WTC11 (cell line): Measurements from ENCODE around the gene DYRK1A. TPM values are rescaled to one million over a fixed set of nuclear protein-coding genes. Genes with fewer than 3 reads are reported as not detected.

Source experiments
- ATAC-seq: fragments of 200-7000 bp; cut with Tn5 transposase; 2 replicates; pipeline ENCODE4 v1.10.0; 2021; ENCODE audit warnings: mild to moderate bottlenecking, moderate library complexity
- CTCF ChIA-PET: fragments of 300-600 bp; sonication (Branson Sonifier 250); formaldehyde crosslinking; loops from one replicate; lab custom pipeline; 2021; ENCODE audit warnings: antibody characterized with exemption; lab: Charles Lee
- POLR2A ChIA-PET: fragments of 350-600 bp; sonication (Branson Sonifier 250); formaldehyde crosslinking; loops from one replicate; lab custom pipeline; 2021; ENCODE audit warnings: antibody characterized with exemption; lab: Charles Lee
- DNase-seq: peaks from one replicate; pipeline ENCODE4 v3.0.0; 2021; ENCODE audit warnings: low spot score
- H3K27ac Mint-ChIP-seq: 2 replicates; pipeline ENCODE4 v1.8.0; 2021; ENCODE audit warnings: mixed read lengths
- H3K27me3 Mint-ChIP-seq: 2 replicates; pipeline ENCODE4 v1.8.0; 2021; ENCODE audit warnings: low read depth, mild to moderate bottlenecking, moderate library complexity, mixed read lengths
- H3K36me3 Mint-ChIP-seq: 2 replicates; pipeline ENCODE4 v1.8.0; 2021; ENCODE audit warnings: mixed read lengths
- H3K4me1 Mint-ChIP-seq: 2 replicates; pipeline ENCODE4 v1.8.0; 2022; ENCODE audit warnings: mixed read lengths
- H3K4me3 Mint-ChIP-seq: 2 replicates; pipeline ENCODE4 v1.8.0; 2021; ENCODE audit warnings: mild to moderate bottlenecking, moderate library complexity, mixed read lengths
- H3K9me3 Mint-ChIP-seq: 2 replicates; pipeline ENCODE4 v1.8.0; 2021; ENCODE audit warnings: mixed read lengths
- ATF2 ChIP-seq: sonication (generic); formaldehyde crosslinking; IDR thresholded peaks from 2 replicates; pipeline ENCODE4 v1.8.1; 2022; ENCODE audit warnings: low read depth, missing genetic modification reagents, borderline replicate concordance
- CTCF ChIP-seq: fragments of 200-600 bp; IDR thresholded peaks from 2 replicates; pipeline ENCODE4 v1.8.0; 2022; ENCODE audit warnings: antibody characterized with exemption
- GABPB1 ChIP-seq: sonication (generic); formaldehyde crosslinking; IDR thresholded peaks from 2 replicates; pipeline ENCODE4 v1.8.1; 2023; ENCODE audit warnings: mild to moderate bottlenecking, missing genetic modification reagents
- NFYB ChIP-seq: sonication (generic); formaldehyde crosslinking; conservative IDR thresholded peaks from 2 replicates; pipeline ENCODE4 v1.8.0; 2022; ENCODE audit warnings: low read depth, missing genetic modification reagents
- RORB ChIP-seq: fragments of 250-450 bp; sonication (Bioruptor Pico); IDR thresholded peaks from 2 replicates; pipeline ENCODE4 v1.9.0; 2021; ENCODE audit warnings: mild to moderate bottlenecking
- TCF7 ChIP-seq: sonication (generic); formaldehyde crosslinking; IDR thresholded peaks from 2 replicates; pipeline ENCODE4 v1.8.0; 2022; ENCODE audit warnings: mild to moderate bottlenecking, low read depth, missing genetic modification reagents, moderate library complexity
- TEAD1 ChIP-seq: sonication (generic); formaldehyde crosslinking; IDR thresholded peaks from 2 replicates; pipeline ENCODE4 v1.8.0; 2022; ENCODE audit warnings: mild to moderate bottlenecking, missing genetic modification reagents
- USF1 ChIP-seq: sonication (generic); formaldehyde crosslinking; IDR thresholded peaks from 2 replicates; pipeline ENCODE4 v1.8.0; 2022; ENCODE audit warnings: mild to moderate bottlenecking, missing genetic modification reagents
- ZMAT4 ChIP-seq: fragments of 250-450 bp; sonication (Bioruptor Pico); IDR thresholded peaks from 2 replicates; pipeline ENCODE4 v1.9.0; 2021; ENCODE audit warnings: mild to moderate bottlenecking
- ZNF232 ChIP-seq: sonication (generic); formaldehyde crosslinking; IDR thresholded peaks from 2 replicates; pipeline ENCODE4 v1.8.0; 2022; ENCODE audit warnings: mild to moderate bottlenecking, missing genetic modification reagents
- ZNF263 ChIP-seq: sonication (generic); formaldehyde crosslinking; IDR thresholded peaks from 2 replicates; pipeline ENCODE4 v1.8.1; 2022; ENCODE audit warnings: low read depth, mild to moderate bottlenecking, moderate library complexity, missing genetic modification reagents
- ZNF425 ChIP-seq: fragments of 250-450 bp; sonication (Bioruptor Pico); conservative IDR thresholded peaks from 2 replicates; pipeline ENCODE4 v1.9.0; 2021; ENCODE audit warnings: mild to moderate bottlenecking
- ZNF671 ChIP-seq: fragments of 250-450 bp; sonication (Bioruptor Pico); IDR thresholded peaks from 2 replicates; pipeline ENCODE4 v1.8.0; 2021; ENCODE audit warnings: mild to moderate bottlenecking
- total RNA-seq: library from RNA; stranded (reverse); gene quantifications from 3 replicates; pipeline ENCODE4 v1.2.3, GENCODE V29; 2021
- TF ChIP-seq, protein P1 (sequence below): sonication (generic); formaldehyde crosslinking; conservative IDR thresholded peaks from 2 replicates; pipeline ENCODE4 v1.8.1; 2023; ENCODE audit warnings: mild to moderate bottlenecking, low read depth, missing genetic modification reagents, moderate library complexity
- TF ChIP-seq, protein P2 (sequence below): sonication (generic); formaldehyde crosslinking; IDR thresholded peaks from 2 replicates; pipeline ENCODE4 v1.8.0; 2022; ENCODE audit warnings: mild to moderate bottlenecking, missing genetic modification reagents
- TF ChIP-seq, protein P3 (sequence below): sonication (generic); formaldehyde crosslinking; IDR thresholded peaks from 2 replicates; pipeline ENCODE4 v1.8.1; 2023; ENCODE audit warnings: mild to moderate bottlenecking, moderate library complexity, missing genetic modification reagents
- TF ChIP-seq, protein P4 (sequence below): sonication (generic); formaldehyde crosslinking; IDR thresholded peaks from 2 replicates; pipeline ENCODE4 v1.8.0; 2023; ENCODE audit warnings: missing genetic modification reagents, mild to moderate bottlenecking, borderline replicate concordance

Gene DYRK1A
- total RNA-seq, 1 experiment from 2014 or later = 56.5 TPM

DNA sequence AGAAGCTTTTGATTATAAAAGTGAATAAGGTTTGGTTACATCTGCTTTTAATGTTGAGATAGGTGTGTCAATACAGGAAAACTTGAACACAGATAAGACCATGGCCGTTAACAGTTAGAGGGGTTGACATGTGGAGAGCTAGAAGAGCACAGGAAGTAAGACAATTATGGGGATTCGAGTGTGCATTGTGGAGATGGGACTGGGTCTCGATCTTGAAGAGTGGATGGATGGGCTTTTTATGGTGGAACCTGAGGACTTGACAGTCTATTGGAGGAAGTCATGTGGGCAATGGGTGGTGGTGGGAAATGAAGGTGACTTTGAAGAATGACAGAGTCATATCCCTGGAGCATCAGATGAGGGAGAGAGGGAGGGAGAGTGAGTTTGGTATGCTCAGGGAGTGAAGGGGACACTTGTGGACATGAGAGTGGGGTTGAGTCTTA lies 12.1 kb downstream of the DYRK1A start:
- Mint-ChIP-seq H3K36me3 (no peaks in the 10 kb centered on the region), H3K4me1 (peaks cover 72% of the 10 kb centered on the region)
- TF ChIP-seq NFYB (CRISPR knock-in tag) (no peak), RORB (no peak), GABPB1 (no peak), TEAD1 (CRISPR knock-in tag) (no peak), ZNF425 (CRISPR knock-in tag) (no peak), TCF7 (CRISPR knock-in tag) (no peak), ZNF263 (CRISPR knock-in tag) (no peak), USF1 (CRISPR knock-in tag) (no peak), ATF2 (CRISPR knock-in tag) (no peak), ZMAT4 (CRISPR knock-in tag) (no peak), ZNF671 (CRISPR knock-in tag) (no peak), ZNF232 (CRISPR knock-in tag) (no peak)
- TF ChIP-seq, protein P1, sequence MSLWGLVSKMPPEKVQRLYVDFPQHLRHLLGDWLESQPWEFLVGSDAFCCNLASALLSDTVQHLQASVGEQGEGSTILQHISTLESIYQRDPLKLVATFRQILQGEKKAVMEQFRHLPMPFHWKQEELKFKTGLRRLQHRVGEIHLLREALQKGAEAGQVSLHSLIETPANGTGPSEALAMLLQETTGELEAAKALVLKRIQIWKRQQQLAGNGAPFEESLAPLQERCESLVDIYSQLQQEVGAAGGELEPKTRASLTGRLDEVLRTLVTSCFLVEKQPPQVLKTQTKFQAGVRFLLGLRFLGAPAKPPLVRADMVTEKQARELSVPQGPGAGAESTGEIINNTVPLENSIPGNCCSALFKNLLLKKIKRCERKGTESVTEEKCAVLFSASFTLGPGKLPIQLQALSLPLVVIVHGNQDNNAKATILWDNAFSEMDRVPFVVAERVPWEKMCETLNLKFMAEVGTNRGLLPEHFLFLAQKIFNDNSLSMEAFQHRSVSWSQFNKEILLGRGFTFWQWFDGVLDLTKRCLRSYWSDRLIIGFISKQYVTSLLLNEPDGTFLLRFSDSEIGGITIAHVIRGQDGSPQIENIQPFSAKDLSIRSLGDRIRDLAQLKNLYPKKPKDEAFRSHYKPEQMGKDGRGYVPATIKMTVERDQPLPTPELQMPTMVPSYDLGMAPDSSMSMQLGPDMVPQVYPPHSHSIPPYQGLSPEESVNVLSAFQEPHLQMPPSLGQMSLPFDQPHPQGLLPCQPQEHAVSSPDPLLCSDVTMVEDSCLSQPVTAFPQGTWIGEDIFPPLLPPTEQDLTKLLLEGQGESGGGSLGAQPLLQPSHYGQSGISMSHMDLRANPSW (CRISPR knock-in tag) = no peak
- TF ChIP-seq, protein P2, sequence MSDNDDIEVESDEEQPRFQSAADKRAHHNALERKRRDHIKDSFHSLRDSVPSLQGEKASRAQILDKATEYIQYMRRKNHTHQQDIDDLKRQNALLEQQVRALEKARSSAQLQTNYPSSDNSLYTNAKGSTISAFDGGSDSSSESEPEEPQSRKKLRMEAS = no peak
- TF ChIP-seq, all 79 proteins: peak for 0
- ATAC-seq (no peak), DNase-seq (no peak)
- no peaks in the 10 kb centered on the region for H3K27me3 Mint-ChIP-seq
- no peak overlapping the region for H3K4me3 Mint-ChIP-seq
- no peaks in the 10 kb centered on the region for H3K9me3 Mint-ChIP-seq
- ChIA-PET POLR2A (no interaction called here), CTCF (no interaction called here)
- H3K27ac Mint-ChIP-seq = peak overlapping the region; percentile 16

- DNase-seq (peak; percentile 34), ATAC-seq (peak; percentile 74)
- ChIA-PET POLR2A (no interaction called here), CTCF (no interaction called here)
- H3K36me3 Mint-ChIP-seq = no peaks in the 10 kb centered on the region
- peak overlapping the region; percentile 26 for H3K4me3 Mint-ChIP-seq
- peak overlapping the region; percentile 86 for H3K27ac Mint-ChIP-seq
- H3K4me1 Mint-ChIP-seq = peaks cover 80% of the 10 kb centered on the region
- no peaks in the 10 kb centered on the region for H3K27me3 Mint-ChIP-seq
- no peaks in the 10 kb centered on the region for H3K9me3 Mint-ChIP-seq
- TF ChIP-seq, protein P3, sequence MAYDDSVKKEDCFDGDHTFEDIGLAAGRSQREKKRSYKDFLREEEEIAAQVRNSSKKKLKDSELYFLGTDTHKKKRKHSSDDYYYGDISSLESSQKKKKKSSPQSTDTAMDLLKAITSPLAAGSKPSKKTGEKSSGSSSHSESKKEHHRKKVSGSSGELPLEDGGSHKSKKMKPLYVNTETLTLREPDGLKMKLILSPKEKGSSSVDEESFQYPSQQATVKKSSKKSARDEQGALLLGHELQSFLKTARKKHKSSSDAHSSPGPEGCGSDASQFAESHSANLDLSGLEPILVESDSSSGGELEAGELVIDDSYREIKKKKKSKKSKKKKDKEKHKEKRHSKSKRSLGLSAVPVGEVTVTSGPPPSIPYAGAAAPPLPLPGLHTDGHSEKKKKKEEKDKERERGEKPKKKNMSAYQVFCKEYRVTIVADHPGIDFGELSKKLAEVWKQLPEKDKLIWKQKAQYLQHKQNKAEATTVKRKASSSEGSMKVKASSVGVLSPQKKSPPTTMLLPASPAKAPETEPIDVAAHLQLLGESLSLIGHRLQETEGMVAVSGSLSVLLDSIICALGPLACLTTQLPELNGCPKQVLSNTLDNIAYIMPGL (CRISPR knock-in tag) = no peak
- TF ChIP-seq, protein P4, sequence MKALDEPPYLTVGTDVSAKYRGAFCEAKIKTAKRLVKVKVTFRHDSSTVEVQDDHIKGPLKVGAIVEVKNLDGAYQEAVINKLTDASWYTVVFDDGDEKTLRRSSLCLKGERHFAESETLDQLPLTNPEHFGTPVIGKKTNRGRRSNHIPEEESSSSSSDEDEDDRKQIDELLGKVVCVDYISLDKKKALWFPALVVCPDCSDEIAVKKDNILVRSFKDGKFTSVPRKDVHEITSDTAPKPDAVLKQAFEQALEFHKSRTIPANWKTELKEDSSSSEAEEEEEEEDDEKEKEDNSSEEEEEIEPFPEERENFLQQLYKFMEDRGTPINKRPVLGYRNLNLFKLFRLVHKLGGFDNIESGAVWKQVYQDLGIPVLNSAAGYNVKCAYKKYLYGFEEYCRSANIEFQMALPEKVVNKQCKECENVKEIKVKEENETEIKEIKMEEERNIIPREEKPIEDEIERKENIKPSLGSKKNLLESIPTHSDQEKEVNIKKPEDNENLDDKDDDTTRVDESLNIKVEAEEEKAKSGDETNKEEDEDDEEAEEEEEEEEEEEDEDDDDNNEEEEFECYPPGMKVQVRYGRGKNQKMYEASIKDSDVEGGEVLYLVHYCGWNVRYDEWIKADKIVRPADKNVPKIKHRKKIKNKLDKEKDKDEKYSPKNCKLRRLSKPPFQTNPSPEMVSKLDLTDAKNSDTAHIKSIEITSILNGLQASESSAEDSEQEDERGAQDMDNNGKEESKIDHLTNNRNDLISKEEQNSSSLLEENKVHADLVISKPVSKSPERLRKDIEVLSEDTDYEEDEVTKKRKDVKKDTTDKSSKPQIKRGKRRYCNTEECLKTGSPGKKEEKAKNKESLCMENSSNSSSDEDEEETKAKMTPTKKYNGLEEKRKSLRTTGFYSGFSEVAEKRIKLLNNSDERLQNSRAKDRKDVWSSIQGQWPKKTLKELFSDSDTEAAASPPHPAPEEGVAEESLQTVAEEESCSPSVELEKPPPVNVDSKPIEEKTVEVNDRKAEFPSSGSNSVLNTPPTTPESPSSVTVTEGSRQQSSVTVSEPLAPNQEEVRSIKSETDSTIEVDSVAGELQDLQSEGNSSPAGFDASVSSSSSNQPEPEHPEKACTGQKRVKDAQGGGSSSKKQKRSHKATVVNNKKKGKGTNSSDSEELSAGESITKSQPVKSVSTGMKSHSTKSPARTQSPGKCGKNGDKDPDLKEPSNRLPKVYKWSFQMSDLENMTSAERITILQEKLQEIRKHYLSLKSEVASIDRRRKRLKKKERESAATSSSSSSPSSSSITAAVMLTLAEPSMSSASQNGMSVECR (CRISPR knock-in tag) = no peak
- TF ChIP-seq CTCF = no peak
These were observed 14.1 kb downstream of the DYRK1A start for GRCh38 chr21:37380349-37381323.
